GM10847 (cell line): Measurements from ENCODE around the gene PRRX1.

Source experiments
- POLR2A ChIP-seq: IDR thresholded peaks from 2 replicates; pipeline ENCODE4 v1.6.1; 2011; ENCODE audit not compliant: insufficient read length; ENCODE audit errors: extremely low read depth

PRRX1 gene

DNA sequence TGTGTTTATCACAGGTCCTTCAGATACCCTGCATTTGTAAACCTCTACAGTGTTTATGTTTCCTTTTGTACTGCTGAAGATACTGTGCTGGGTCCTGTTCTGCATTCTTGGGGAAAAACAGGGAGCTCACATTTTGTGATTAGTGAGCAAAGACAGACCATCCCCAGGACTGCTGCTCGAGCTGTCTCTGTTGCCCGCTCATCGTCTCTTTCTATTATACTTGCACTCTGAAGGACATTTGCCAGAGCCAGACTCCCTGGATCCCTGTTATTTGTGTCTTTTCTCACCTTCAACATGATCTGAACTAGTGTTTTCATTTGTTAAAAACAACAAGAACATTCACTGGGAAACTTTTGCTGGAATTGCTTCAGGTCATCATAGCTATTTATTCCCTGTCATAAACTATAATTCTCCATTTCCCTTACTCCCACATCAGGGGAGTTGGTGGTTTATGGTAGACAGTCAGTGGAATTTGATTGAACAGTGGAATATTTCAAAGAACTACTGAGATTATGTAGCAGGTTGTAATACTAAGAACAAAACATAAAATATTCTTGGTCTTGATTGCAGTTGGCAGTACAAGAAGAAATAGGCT lies 53.0 kb downstream of the PRRX1 start:
- no peak for TF ChIP-seq POLR2A

DNA sequence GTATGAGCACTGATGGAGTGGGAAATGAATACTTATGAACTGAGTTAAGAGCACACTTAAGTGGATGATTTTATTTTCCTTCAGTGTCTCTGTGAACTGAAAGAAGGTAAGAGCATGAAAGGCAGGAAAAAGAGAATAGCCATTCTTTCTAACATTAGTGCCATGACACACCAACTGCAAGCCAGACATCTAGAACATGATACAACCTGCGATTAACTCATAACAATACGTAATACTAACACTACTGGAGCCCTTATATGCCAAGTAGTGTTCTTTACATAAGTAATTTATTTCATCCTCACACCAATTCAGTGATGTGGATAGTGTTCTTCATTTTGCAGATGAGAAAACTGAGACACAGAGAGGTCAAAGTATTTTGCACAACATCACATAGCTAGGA lies 56.7 kb downstream of the PRRX1 start:
- TF ChIP-seq POLR2A, result no peak

DNA sequence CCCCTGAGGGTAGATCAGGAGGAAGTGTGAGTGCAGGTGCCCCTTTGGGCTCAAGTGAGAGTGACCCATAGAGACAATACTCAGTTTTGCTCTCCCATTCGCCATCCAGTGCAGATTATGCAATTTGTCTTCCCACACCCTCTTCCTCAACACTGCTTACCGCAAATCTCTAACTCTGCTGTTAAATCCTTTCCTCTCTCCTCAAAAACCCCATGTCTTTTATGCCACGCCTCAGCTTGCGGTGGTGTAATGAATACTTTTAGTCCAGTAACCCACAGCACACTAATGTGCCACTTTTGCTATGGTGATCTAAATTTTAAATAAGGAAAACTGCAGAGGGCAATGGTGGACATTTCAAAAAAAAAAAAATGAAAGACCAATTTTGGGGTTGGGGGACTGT lies 57.7 kb downstream of the PRRX1 start:
- no peak for TF ChIP-seq POLR2A

DNA sequence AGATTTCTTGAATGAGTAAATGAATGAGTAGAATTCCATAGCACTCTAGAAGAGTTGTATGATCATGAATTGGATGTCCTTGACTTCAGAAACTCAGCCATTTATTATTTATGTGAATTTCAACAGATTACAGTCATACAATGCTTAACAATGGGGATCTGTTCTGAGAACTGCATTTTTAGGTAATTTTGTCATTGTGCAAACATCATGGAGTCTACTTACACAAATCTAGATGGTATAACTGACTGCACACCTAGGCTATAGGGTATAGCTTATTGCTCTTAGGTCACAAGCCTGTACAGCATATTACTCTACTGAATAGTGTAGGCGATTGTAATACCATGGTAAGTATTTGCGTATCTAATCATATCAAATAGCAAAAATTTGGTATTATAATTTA lies 59.6 kb downstream of the PRRX1 start:
- TF ChIP-seq POLR2A, result no peak

DNA sequence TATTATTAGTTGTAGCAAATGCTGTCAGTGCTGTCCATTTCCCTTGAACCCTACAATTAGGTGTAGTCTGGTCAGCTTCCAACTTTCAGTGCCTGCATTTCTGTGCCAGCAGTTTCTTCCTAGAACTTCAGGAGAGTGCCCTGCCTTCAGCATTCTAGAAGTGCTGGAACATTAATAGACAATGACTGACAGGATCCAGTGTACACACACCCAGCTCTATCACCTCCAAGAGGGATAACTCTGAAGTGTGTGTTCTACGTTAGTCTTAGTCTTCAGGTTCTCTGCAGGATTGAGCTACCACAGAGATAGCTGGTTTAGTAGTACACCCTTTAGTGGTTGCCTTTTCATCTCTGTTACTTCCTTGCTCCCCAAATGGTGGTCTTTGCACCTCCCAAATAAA lies 61.4 kb downstream of the PRRX1 start:
- TF ChIP-seq POLR2A, result no peak

DNA sequence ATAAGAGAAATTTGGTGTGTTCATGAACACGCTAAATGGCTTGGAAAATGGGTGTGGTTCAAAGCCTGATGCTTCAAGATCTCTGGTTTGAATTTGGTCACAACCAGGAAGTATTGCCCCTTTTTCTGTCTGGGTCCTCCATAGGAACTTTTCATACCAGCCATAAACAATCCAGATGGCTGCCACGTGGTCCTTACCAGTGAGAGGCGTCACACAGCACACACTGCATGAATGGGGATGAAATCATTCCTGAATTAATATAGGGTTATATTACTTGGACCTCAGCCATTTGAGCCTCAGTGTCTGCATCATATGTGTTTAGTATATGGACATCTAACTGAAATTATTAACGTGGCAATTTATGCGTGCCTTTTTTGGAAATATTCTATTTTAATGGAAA lies 64.0 kb downstream of the PRRX1 start:
- no peak for TF ChIP-seq POLR2A

DNA sequence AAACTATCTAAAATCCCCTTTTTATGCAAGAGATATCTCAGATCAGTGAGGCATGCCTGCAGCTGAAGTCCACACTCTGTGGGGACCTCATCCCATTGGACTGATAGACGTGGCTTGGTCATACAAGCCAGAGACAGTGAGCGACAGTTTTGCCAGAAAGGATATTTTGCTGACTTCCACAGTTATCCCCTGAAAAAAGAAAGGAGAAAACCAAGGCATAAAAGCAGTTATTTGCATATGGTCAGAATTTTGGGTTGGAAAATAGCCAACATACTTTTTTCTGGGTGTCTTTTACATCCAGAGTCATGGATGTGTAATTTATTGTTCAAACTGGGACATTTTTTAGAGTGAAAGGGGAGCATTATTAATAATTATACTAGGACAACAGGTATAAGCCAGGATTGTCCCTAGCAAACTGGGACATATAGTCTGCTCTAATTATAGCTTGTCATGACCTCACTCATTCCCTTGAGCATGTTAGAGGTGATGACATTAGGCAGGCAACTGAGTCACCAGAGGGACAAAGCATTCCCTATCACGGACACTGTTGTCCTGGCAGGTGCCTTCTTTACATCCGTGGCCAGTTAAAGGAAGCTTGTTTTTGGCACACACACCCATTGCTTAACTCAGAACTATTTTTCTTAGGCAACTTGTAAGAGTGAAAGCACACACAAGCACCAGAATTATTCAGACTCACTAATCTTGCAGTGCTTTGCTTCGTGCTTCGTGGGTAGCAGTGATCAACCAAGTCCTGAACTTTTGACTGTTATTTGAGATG lies 65.5 kb downstream of the PRRX1 start:
- TF ChIP-seq POLR2A, result no peak

DNA sequence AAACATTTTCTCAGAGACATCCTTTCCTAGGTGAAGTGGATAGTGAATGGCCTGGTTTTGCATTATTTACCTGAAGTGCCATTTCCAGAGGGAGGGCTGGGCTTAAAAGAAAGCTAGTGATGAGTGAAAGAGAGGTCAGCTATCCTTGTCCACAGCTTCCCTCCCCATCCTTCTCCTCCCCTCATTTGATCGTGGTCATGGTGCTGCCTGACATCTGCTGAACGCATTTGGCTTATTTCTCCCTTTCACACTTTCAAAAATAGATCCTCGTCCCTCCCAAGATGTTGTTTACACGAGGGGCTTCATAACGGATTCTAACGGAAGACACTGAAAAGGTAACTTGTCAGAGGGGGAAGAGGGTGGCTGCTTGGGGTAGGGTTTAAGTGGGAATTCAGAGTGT lies 66.1 kb downstream of the PRRX1 start:
- TF ChIP-seq POLR2A, result no peak

DNA sequence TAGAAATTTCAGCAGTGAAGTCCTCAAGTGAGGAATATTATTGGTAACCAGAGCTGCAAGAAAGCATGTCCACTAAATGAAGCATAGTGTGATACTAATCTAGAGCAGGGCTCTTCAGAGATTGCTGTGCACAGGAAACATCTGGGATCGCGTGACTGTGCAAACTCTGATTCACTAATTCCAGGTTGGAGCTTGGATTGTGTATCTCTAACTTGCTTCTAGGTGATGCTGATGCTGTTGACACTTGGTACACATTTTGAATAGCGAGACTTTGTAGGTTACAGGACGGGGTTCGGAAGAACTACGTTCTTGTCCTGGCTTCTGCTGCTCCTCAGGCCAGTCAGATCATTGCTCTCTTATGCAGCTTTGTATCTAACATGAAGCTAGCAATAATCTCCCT lies 66.5 kb downstream of the PRRX1 start:
- no peak for TF ChIP-seq POLR2A

DNA sequence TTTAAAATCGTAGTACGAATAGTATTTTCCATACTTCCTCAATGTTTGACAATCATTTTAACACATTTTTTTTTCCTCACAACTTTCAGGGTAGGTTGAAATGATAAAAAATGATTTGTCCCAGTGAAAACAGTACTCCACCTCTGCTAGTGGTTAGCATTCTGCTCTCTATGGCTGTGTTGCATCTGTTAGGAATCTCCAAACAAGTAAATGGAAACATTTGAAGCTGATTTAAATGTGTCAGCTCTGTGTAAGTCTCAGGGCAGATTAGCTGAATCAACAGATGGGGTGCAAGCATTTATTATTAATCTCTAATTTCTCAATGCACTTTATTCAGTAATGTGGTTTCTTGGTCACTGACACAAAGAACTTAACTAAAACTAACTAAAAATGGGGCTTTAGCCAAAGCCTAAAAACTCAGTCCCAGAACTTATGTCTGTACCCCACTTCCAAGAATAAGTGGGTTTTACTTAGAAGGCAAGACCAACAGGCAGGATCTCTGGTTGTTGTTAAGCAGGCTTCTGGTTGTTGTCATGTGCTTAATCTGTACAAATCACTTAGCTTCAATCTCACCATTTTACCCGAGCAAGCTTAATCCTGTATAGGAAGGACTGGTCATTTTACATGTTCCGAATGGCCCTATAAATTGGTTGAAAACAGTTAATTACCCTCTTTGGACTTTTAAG lies 67.8 kb downstream of the PRRX1 start:
- no peak for TF ChIP-seq POLR2A

DNA sequence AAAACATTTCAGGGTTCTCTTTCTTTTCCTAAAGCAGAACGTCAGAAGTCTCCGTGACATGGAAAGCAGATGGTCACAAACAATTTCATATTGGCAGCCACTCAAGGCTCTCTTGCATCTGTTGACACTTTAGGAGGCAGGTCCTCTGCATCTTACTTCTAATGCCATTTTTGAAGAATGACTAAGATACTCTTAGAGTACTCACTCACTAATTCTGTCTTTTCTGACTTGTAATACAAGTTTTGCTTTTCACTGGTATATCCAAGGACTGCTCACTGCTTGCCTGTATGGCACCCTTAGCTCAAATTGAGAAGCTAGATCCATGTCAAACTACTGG lies 68.3 kb downstream of the PRRX1 start:
- TF ChIP-seq POLR2A, result no peak

DNA sequence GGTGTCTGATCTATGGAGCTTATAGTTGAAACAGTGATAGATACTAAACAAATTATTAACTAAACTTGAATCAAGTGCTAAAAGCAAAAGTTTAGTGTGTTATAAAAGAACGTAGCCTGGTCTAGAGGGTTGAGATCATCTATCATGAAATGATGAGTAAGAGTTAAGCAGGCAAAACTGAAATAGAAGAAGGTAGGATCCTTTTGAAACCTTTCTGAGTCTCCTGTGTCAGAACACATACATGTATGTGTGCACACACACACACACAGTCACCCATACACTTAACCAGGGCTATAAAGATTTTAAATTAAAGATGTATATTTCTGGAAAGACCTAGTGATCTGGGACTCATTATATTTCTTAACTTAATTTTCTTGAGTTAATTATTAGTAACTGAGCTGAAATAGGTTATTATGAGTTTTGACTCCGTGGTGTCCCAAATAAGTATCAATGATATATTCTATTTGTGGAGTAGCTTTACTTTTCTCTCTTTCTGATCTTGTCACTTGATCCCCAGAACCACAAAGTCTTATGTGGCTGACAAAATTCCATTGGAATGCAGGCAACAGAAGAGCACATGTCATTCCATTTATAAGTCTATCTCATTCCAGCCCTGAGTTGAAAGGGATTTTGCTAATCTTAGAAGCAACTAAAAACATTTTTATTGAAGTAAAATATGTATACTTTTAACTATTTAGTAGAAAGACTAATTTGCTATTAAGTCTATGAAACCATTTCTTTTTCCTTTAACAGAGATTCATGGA lies 70.7 kb downstream of the PRRX1 start:
- TF ChIP-seq POLR2A, result no peak

DNA sequence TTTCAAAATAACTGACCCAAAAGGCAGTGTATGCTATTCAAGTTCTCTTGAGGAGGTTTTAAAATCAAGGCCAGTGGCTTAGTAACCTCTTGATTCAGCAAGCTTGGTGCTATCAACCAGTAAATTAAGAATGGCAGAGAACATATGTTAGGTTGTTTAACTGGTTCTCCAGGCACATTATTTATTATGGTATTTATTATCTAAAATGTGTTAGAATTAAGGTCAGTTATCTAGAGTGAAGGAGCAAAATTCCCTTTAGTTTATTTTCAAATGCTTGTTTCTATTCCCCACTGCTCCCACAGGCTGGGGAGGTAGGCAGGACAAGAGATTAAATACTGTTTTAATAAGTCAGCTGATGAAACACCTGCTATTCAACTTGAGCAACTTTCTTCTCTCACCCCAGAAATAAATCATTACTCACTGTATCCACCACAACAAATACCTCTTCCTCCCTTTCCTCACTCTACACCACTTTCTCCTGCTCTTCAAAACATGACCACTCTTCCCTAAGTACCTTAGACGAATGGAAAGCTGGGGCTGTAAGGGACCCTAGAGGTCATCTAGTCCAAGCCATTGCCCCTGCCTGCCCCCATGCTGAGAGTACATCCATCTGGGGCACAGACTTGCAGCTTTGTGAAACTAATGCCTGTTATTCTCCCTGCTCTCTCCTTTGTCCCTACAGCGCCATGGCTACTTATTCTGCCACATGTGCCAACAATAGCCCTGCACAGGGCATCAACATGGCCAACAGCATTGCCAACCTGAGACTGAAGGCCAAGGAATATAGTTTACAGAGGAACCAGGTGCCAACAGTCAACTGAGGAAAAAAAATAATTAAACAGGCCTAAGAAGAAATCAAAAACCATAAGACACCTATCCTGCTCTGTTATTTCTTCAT lies 71.7 kb downstream of the PRRX1 start:
- TF ChIP-seq POLR2A, result no peak

DNA sequence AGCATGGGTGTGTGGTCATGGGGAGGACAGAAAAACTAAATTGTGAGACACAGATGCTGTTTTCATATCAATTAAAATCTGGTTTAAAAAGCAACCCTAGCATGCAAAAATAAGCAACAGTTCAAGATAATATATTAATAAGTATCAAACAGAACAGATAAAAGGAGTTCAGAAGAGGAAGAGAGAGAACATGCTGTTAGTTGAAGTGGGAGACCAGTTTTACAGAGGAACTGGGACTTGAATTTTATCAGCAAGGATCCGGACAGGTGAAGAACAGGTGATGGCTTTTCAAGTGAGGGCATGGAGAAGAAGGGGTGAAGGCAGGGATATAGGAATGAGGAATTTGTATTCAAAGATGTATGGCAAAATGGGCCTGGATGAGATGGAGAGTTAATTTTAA lies 75.9 kb downstream of the PRRX1 start:
- TF ChIP-seq POLR2A, result no peak

DNA sequence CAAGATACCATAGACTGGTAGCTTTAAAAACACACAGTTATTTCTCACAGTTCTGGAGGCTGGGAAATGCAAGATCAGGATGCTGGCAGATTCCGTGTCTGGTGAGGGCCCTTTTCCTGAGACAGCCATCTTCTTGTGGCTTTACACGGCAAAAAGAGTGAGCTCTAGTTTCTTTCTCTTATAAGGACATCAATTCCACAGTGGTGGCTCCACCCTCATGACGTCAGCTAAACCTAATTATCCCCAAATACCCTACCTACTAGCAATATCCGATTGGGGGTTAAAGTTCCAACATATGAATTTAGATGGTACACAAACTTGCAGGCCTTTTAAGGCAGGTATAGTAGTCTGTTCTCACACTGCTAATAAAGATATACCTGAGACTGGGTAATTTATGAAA lies 77.7 kb downstream of the PRRX1 start:
- TF ChIP-seq POLR2A, result no peak

DNA sequence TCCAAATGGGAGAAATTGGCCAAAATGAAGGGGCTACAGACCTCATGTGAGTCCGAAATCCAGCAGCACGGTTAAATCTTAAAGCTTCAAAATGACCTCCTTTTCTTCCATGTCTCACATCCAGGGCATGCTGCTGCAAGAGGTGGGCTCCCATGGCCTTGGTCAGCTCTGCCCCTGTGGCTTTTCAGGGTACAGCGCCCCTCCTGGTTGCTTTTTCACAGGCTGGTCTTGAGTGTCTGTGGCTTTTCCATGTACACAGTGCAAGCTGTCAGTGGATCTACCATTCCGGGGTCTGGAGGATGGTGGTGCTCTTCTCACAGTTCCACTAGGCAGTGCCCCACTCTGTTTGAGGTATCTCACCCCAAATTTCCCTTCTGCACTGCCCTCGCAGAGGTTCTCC lies 78.7 kb downstream of the PRRX1 start:
- no peak for TF ChIP-seq POLR2A

DNA sequence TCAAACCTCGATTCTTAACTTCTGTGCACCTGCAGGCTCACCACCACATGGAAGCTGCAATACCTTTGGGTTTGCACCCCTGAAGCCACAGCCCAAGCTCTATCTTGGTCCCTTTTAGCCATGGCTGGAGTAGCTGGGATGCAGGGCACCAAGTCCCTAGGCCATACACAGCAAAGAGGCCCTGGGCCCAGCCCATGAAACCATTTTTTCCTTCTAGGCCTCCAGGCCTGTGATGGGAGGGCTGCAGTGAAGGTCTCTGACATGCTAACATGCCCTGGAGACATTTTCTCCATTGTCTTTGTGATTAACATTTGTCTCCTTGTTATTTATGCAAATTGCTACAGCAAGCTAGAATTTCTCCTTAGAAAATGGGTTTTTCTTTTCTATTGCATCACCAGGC lies 79.2 kb downstream of the PRRX1 start:
- no peak for TF ChIP-seq POLR2A
